Muscle layer of duodenum (tissue), 2 donors: ENCODE data around the gene GLTP.

Experiments used
- H3K27ac ChIP-seq: one replicate; pipeline ENCODE4 v1.7.0; 2013; ENCODE audit warnings: mild to moderate bottlenecking, low read length
- H3K27me3 ChIP-seq: one replicate; pipeline ENCODE4 v1.7.0; 2013; ENCODE audit warnings: low read depth, mild to moderate bottlenecking, control low read depth, low read length
- H3K36me3 ChIP-seq, 2 donors: one replicate each; pipeline ENCODE4 v1.7.0; 2013; ENCODE audit warnings: low read length in 2 of 2, control low read depth in 1 of 2, mild to moderate bottlenecking in 1 of 2; ENCODE audit not compliant: insufficient read depth in 2 of 2, control insufficient read depth in 1 of 2
- H3K4me1 ChIP-seq, 2 donors: one replicate each; pipeline ENCODE4 v1.7.0; 2013; ENCODE audit warnings: low read length in 2 of 2, mild to moderate bottlenecking in 2 of 2, control low read depth in 1 of 2, moderate library complexity in 1 of 2; ENCODE audit not compliant: insufficient read depth in 2 of 2, control insufficient read depth in 1 of 2
- H3K4me3 ChIP-seq, 2 donors: one replicate each; pipeline ENCODE4 v1.7.0; 2013; ENCODE audit warnings: low read length in 2 of 2, low read depth in 1 of 2, mild to moderate bottlenecking in 1 of 2
- H3K9me3 ChIP-seq, 2 donors: one replicate each; pipeline ENCODE4 v1.7.0; 2013; ENCODE audit warnings: low read length in 2 of 2, control low read depth in 1 of 2, mild to moderate bottlenecking in 1 of 2; ENCODE audit not compliant: control insufficient read depth in 1 of 2
- donor health status: healthy.

GLTP gene

GRCh38 chr12:109804820-109805761 lies 75.2 kb downstream of the GLTP start:
- H3K9me3 ChIP-seq: no peaks in the 10 kb centered on the region

DNA sequence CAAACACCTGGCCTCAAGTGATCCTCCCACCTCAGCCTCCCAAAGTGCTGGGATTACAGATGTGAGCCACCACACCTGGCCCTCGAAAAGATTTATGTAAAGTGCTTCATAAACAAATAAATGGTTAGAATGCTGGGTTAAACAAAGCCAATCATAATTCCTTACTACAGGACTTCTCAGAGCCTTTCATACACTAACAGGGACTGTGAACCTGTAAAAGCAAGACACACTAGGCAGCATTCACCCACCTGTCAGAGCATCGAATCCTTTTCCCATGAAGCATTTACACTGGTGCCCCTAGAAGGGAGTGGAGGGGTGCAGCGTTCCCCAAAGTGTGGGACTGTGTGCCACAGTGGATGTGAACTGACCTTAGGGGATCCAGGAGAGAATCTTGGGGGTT lies 76.7 kb downstream of the GLTP start:
- Histone ChIP-seq H3K9me3 (no peaks in the 10 kb centered on the region), H3K27ac (no peak overlapping the region), H3K36me3 (no peaks in the 10 kb centered on the region), H3K4me1 (no peaks in the 10 kb centered on the region), H3K27me3 (no peaks in the 10 kb centered on the region), H3K4me3 (no peak overlapping the region)

More at GRCh38 chr12:109804820-109805761, 75.2 kb downstream of the GLTP start:
- Histone ChIP-seq H3K4me1 (no peaks in the 10 kb centered on the region), H3K36me3 (no peaks in the 10 kb centered on the region), H3K27me3 (no peaks in the 10 kb centered on the region), H3K4me3 (no peak overlapping the region), H3K27ac (no peak overlapping the region)

- H3K27ac ChIP-seq: no peak overlapping the region
- H3K9me3 ChIP-seq: no peaks in the 10 kb centered on the region
- H3K36me3 ChIP-seq: no peaks in the 10 kb centered on the region
- H3K4me3 ChIP-seq: no peak overlapping the region
- H3K27me3 ChIP-seq: no peaks in the 10 kb centered on the region
- H3K4me1 ChIP-seq: no peaks in the 10 kb centered on the region
Measured at GRCh38 chr12:109802828-109803227, 77.5 kb downstream of the GLTP start.
